ENCODE data around the gene SPATA9.

The SPATA9 gene

DNA sequence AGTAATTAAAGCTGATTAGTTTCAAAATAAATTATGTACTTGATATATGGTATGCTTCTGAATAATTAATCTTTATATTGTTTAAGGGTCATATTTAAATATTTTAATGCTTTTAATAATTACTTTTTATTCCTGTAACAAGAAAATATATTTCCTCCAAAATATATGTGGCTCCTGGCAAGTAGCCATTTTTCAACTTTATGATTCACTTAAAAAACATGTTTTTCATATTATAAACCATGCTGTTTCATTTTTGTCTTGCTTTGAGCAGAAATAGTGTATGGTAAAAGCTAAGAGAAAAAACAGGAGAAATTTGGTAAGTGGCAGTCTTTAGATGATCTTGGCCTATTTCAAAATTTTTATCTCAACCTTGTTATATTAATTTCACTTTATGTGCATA, 14.6 kb downstream of the SPATA9 start:
- Histone ChIP-seq H3K27me3 (ENCODE audit: control insufficient read depth, insufficient read depth, low read length) (no peaks in the 10 kb centered on the region), H3K9me3 (ENCODE audit: control insufficient read depth, insufficient read depth, low read length) (no peaks in the 10 kb centered on the region), H3K9ac (ENCODE audit: low read depth, low read length) (no peak overlapping the region), H3K36me3 (ENCODE audit: control insufficient read depth, insufficient read depth, low read length) (no peaks in the 10 kb centered on the region), H3K4me1 (ENCODE audit: control insufficient read depth, insufficient read depth, low read length) (no peaks in the 10 kb centered on the region), H3K4me3 (ENCODE audit: low read depth, low read length) (no peak overlapping the region)

GRCh38 chr5:95667678-95668077, 15.1 kb downstream of the SPATA9 start:
- Histone ChIP-seq H3K36me3 (ENCODE audit: control insufficient read depth, insufficient read depth, low read length) (no peaks in the 10 kb centered on the region), H3K27me3 (ENCODE audit: control insufficient read depth, insufficient read depth, low read length) (no peaks in the 10 kb centered on the region), H3K9ac (ENCODE audit: low read depth, low read length) (no peak overlapping the region), H3K9me3 (ENCODE audit: control insufficient read depth, insufficient read depth, low read length) (no peaks in the 10 kb centered on the region), H3K4me3 (ENCODE audit: low read depth, low read length) (no peak overlapping the region), H3K4me1 (ENCODE audit: control insufficient read depth, insufficient read depth, low read length) (no peaks in the 10 kb centered on the region)

- H3K4me3 ChIP-seq (ENCODE audit: low read depth, low read length), result no peak overlapping the region
- no peaks in the 10 kb centered on the region for H3K36me3 ChIP-seq (ENCODE audit: control insufficient read depth, insufficient read depth, low read length)
- no peaks in the 10 kb centered on the region for H3K4me1 ChIP-seq (ENCODE audit: control insufficient read depth, insufficient read depth, low read length)
- H3K27me3 ChIP-seq (ENCODE audit: control insufficient read depth, insufficient read depth, low read length), result no peaks in the 10 kb centered on the region
- no peak overlapping the region for H3K9ac ChIP-seq (ENCODE audit: low read depth, low read length)
- no peaks in the 10 kb centered on the region for H3K9me3 ChIP-seq (ENCODE audit: control insufficient read depth, insufficient read depth, low read length)
Observed at GRCh38 chr5:95667061-95667618, 15.7 kb downstream of the SPATA9 start.

GRCh38 chr5:95664204-95664786, 18.5 kb downstream of the SPATA9 start:
- Histone ChIP-seq H3K9ac (ENCODE audit: low read depth, low read length) (no peak overlapping the region), H3K4me3 (ENCODE audit: low read depth, low read length) (no peak overlapping the region), H3K9me3 (ENCODE audit: control insufficient read depth, insufficient read depth, low read length) (no peaks in the 10 kb centered on the region), H3K27me3 (ENCODE audit: control insufficient read depth, insufficient read depth, low read length) (no peaks in the 10 kb centered on the region), H3K4me1 (ENCODE audit: control insufficient read depth, insufficient read depth, low read length) (peaks cover 2% of the 10 kb centered on the region), H3K36me3 (ENCODE audit: control insufficient read depth, insufficient read depth, low read length) (no peaks in the 10 kb centered on the region)

GRCh38 chr5:95662946-95663345, 19.8 kb downstream of the SPATA9 start:
- Histone ChIP-seq H3K27me3 (ENCODE audit: control insufficient read depth, insufficient read depth, low read length) (no peaks in the 10 kb centered on the region), H3K36me3 (ENCODE audit: control insufficient read depth, insufficient read depth, low read length) (no peaks in the 10 kb centered on the region), H3K9ac (ENCODE audit: low read depth, low read length) (no peak overlapping the region), H3K9me3 (ENCODE audit: control insufficient read depth, insufficient read depth, low read length) (no peaks in the 10 kb centered on the region), H3K4me1 (ENCODE audit: control insufficient read depth, insufficient read depth, low read length) (peaks cover 2% of the 10 kb centered on the region), H3K4me3 (ENCODE audit: low read depth, low read length) (no peak overlapping the region)

DNA sequence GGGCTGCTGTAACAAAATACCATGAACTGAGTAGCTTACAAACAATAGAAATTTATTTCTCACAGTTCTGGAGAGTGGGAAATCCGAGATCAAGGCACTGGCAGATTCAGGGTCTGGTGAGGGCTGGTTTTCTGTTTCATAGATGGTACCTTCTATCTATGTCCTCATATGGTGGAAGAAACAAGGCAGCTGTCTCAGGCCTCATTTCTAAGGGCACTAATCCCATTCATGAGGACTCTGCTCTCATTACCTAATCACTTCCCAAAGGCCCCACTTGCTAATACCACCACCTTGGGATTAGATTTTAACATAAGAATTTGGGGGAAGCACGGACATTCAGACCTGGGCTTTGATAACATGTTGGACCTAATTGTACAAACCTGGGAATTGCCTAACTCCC, 22.7 kb downstream of the SPATA9 start:
- H3K9me3 ChIP-seq (ENCODE audit: control insufficient read depth, insufficient read depth, low read length), result no peaks in the 10 kb centered on the region
- H3K4me1 ChIP-seq (ENCODE audit: control insufficient read depth, insufficient read depth, low read length), result peaks cover 2% of the 10 kb centered on the region
- no peak overlapping the region for H3K4me3 ChIP-seq (ENCODE audit: low read depth, low read length)
- no peaks in the 10 kb centered on the region for H3K27me3 ChIP-seq (ENCODE audit: control insufficient read depth, insufficient read depth, low read length)
- H3K36me3 ChIP-seq (ENCODE audit: control insufficient read depth, insufficient read depth, low read length), result no peaks in the 10 kb centered on the region
- no peak overlapping the region for H3K9ac ChIP-seq (ENCODE audit: low read depth, low read length)

DNA sequence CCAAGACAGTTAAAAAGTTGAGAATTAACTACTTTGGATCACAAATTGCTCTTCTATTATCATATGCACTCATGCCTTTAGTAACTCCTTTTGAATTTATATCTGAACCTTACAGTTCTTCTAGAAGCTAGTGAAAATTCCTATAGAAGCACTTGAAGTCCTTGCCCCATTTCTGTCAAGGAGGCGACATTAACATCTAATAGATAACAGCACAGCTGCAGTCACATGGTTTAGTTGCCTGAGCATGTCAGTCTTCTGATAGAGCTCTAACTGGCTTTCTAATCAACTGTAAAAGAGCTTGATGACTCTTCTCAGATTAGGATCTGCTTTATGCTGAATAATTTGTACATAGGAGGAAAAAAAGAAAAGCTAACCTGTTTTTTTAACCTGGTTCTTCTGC, 27.2 kb downstream of the SPATA9 start:
- no peaks in the 10 kb centered on the region for H3K36me3 ChIP-seq (ENCODE audit: control insufficient read depth, insufficient read depth, low read length)
- H3K4me3 ChIP-seq (ENCODE audit: low read depth, low read length), result no peak overlapping the region
- H3K4me1 ChIP-seq (ENCODE audit: control insufficient read depth, insufficient read depth, low read length), result peaks cover 2% of the 10 kb centered on the region
- H3K27me3 ChIP-seq (ENCODE audit: control insufficient read depth, insufficient read depth, low read length), result no peaks in the 10 kb centered on the region
- H3K9ac ChIP-seq (ENCODE audit: low read depth, low read length), result no peak overlapping the region
- no peaks in the 10 kb centered on the region for H3K9me3 ChIP-seq (ENCODE audit: control insufficient read depth, insufficient read depth, low read length)

GRCh38 chr5:95654196-95654595, 28.6 kb downstream of the SPATA9 start:
- Histone ChIP-seq H3K4me1 (ENCODE audit: control insufficient read depth, insufficient read depth, low read length) (no peaks in the 10 kb centered on the region), H3K27me3 (ENCODE audit: control insufficient read depth, insufficient read depth, low read length) (no peaks in the 10 kb centered on the region), H3K9me3 (ENCODE audit: control insufficient read depth, insufficient read depth, low read length) (no peaks in the 10 kb centered on the region), H3K9ac (ENCODE audit: low read depth, low read length) (no peak overlapping the region), H3K4me3 (ENCODE audit: low read depth, low read length) (no peak overlapping the region), H3K36me3 (ENCODE audit: control insufficient read depth, insufficient read depth, low read length) (no peaks in the 10 kb centered on the region)

DNA sequence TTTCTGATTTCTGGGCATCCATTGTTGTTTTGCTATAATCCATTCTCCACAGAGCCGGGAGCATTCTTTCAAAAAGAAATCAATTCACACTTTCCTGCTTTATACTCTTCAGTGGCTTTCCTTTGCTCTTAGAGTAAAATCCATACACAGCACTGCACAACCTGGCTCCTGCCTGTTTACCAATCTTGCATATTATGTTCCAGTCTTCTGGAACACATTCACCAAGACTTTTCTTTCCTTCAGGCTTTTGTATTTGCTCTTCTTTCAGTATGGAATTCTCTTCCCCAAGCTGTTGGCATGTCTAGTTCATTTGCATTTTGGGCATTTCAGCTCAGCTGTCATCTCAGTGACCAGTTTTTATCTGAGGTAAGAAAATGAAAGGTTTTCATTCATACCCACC, 29.9 kb downstream of the SPATA9 start:
- Histone ChIP-seq H3K36me3 (ENCODE audit: control insufficient read depth, insufficient read depth, low read length) (no peaks in the 10 kb centered on the region), H3K4me1 (ENCODE audit: control insufficient read depth, insufficient read depth, low read length) (no peaks in the 10 kb centered on the region), H3K9me3 (ENCODE audit: control insufficient read depth, insufficient read depth, low read length) (no peaks in the 10 kb centered on the region), H3K9ac (ENCODE audit: low read depth, low read length) (no peak overlapping the region), H3K27me3 (ENCODE audit: control insufficient read depth, insufficient read depth, low read length) (no peaks in the 10 kb centered on the region), H3K4me3 (ENCODE audit: low read depth, low read length) (no peak overlapping the region)

DNA sequence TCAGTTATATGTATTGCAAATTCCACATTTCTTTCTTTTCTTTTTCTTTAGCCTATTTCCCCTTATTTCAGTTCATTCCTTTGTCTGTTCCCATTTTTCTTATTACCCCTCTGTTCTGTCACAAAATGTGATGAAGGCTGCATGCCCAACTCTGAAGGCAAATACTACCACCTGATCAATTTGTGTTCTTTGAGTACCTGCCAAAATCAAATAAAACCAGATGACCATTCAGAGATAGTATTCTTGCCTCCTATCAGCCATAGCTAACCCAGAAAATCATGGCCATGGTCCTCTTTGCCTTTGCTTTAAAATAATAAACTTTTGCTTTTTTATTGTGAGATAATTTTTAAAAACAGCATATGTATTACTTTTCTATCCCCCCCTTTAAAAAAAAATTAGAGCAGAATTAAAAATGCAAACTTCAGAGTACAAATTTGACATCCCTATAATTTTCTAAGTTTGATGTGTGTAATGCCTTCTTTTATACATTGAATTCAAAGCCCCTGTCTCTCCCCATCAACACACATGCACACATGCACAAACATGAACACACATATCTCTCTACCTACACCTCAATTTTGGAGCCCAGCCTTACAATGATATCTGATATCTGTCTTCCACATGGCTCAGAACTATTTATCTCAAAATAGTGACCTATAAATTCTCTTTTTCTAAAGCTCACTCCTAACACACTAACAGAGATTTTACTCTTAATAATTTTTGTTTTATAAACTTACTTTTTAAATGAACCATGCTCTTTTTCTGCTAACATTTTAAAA, 32.8 kb downstream of the SPATA9 start:
- Histone ChIP-seq H3K27me3 (ENCODE audit: control insufficient read depth, insufficient read depth, low read length) (no peaks in the 10 kb centered on the region), H3K36me3 (ENCODE audit: control insufficient read depth, insufficient read depth, low read length) (no peaks in the 10 kb centered on the region), H3K4me1 (ENCODE audit: control insufficient read depth, insufficient read depth, low read length) (peaks cover 4% of the 10 kb centered on the region), H3K4me3 (ENCODE audit: low read depth, low read length) (no peak overlapping the region), H3K9ac (ENCODE audit: low read depth, low read length) (no peak overlapping the region), H3K9me3 (ENCODE audit: control insufficient read depth, insufficient read depth, low read length) (no peaks in the 10 kb centered on the region)

GRCh38 chr5:95649274-95649673, 33.5 kb downstream of the SPATA9 start:
- no peak overlapping the region for H3K4me3 ChIP-seq (ENCODE audit: low read depth, low read length)
- H3K36me3 ChIP-seq (ENCODE audit: control insufficient read depth, insufficient read depth, low read length), result no peaks in the 10 kb centered on the region
- no peaks in the 10 kb centered on the region for H3K27me3 ChIP-seq (ENCODE audit: control insufficient read depth, insufficient read depth, low read length)
- H3K4me1 ChIP-seq (ENCODE audit: control insufficient read depth, insufficient read depth, low read length), result peaks cover 4% of the 10 kb centered on the region
- no peak overlapping the region for H3K9ac ChIP-seq (ENCODE audit: low read depth, low read length)
- no peaks in the 10 kb centered on the region for H3K9me3 ChIP-seq (ENCODE audit: control insufficient read depth, insufficient read depth, low read length)

Data from iPS-15b (cell line).